HG03175 (cell line): ENCODE data around the gene OXA1L.
A peak's percentile ranks its signal among the peaks of the same experiment; 100 is the strongest.
"Not testable (repeated sequence)": the region's sequence is repeated elsewhere in the genome, so short reads cannot be mapped to it uniquely, and the experiment has no call there.

ENCODE experiments used
- ATAC-seq: cut with Tn5 transposase; IDR thresholded peaks from one replicate; pipeline ENCODE4 v1.9.1; 2021; ENCODE audit warnings: mild to moderate bottlenecking, moderate library complexity; ENCODE audit not compliant: unreplicated experiment

Gene OXA1L

GRCh38 chr14:22768947-22769346, 2.5 kb downstream of the OXA1L start:
- no peak for ATAC-seq

DNA sequence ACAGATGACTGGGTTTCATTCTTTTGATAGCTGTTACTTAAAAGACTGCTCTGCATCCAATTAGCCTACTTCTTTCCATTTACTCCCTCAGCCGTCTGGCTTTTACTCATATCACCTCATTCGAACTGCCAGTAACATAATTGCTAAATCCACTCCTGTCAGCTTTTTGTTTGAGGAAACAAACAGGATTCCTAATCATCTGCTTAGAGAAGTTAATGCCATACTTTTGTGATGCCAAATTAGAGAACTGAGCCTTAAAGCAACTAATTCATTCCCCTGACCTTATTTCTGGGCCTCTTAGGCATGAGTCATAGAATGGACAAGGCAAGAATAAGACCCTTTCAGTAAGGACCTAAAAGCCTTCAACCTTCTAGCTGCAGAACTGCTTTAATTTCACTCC, 2.9 kb downstream of the OXA1L start:
- ATAC-seq, result no peak

DNA sequence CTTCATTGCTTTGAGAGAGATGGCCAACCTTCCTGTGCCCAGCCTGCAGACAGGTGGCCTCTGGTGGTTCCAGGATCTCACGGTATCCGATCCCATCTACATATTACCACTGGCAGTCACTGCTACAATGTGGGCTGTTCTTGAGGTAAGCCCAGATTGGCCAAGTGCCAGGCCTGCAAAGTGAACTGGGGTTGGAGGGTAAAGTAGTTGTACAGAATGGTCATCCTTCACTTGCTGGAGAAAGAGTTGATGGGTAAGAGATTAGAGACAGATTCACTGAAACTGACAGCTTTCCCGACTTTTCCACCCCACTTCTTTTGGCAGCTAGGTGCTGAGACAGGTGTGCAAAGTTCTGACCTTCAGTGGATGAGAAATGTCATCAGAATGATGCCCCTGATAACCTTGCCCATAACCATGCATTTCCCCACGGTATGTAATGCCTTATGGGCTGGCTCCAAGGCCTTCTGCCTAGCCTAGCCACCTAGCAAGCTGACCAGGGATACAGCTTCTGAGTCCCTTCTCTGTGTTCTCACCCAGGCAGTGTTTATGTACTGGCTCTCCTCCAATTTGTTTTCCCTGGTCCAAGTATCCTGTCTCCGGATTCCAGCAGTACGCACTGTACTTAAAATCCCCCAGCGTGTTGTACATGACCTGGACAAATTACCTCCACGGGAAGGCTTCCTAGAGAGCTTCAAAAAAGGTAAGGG, 4.1 kb downstream of the OXA1L start:
- ATAC-seq, result no peak

DNA sequence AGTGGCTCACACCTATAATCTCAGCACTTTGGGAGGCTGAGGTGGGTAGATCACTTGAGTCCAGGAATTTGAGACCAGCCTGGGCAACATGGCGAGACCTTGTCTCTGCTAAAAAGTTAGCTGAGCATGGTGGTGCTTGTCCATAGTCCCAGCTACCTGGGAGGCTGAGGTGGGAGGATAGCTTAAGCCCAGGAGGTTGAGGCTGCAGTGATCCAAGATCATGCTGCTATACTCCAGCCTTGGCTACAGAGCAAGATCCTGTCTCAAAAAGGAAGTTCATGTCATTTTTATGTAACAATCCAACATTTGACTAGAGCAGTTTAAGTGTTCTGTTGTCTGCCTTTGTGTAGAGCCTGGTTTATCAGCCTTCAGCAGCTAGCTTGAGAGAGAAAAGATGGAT, 6.2 kb downstream of the OXA1L start:
- ATAC-seq, result no peak

DNA sequence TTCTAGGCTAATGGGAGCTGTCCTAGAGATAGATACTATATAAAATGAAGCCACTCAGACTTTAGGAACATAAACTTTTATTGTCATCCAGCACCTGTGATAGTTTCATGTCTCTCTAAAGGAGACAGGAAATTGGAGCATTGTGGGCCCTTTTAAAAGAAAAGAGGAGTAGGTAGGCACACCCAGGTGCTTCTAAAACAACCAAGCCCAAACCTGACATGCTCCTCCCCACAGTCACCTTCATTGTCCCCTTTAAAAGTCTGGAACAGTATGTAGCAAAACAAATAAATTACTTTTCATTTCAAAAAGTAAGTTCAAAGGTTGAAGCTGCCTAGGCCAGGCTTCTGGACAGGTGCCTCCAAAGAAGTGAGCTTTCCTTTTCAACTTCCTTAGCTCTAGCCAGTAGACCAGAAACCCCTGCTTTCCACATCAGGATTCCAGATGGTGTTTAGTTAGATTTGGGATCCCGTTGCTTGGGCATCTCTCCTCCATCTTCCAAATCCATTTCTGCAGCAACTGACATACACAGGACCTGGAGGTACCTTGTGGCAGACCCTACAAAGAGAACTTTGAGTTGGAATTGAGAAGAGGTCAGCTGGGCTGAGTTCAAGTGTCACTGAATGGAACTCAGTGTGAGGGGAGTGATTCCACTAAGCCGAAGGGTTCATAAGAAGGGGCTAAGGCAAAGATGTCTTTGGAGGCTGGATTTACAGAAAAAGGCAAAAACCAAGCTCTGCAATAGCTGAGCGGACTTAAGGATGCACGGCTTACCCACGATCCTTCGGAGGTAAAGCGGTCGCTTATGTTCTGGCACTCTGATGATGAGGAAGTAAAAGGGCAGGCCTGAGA, 6.9 kb downstream of the OXA1L start:
- no peak for ATAC-seq

- no peak for ATAC-seq
Measured at GRCh38 chr14:22774011-22774706, 7.7 kb downstream of the OXA1L start.

DNA sequence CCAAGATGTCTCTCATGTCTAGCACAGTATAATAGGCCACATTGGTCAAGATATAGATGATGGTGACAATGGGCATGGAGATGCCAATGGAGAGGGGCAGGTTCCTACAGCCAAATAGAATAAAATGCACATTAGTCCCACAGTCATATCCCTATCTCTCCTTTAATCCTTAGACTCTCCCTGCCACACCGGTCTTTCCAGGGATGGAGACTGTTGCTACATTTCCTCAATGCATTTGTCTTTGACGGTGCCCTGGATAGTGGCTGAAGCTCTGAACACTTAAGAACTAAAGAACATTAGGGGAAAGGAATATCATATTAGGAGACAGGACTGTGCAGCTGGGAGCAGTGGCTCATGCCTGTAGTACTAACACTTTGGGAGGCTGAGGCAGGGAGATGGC, 9.7 kb downstream of the OXA1L start:
- ATAC-seq, result no peak

DNA sequence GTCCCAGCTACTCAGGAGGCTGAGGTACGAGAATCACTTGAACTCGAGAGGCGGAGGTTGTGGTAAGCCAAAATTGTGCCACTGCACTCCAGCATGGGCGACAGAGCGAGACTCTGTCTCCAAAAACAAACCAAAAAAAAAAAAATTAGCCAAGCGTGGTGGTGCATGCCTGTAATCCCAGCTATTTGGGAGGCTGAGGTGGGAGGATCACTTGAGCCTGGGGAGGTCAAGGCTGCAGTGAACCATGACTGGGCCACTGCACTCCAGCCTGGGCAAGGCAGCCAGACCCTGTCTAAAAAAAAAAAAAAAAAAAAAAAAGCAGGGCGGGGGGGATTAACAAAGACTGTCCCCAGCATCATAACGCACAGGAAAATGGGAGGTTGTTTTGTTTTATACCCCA, 10.4 kb downstream of the OXA1L start:
- not testable (repeated sequence) for ATAC-seq

GRCh38 chr14:22778084-22778483, 11.6 kb downstream of the OXA1L start:
- ATAC-seq, result no peak

DNA sequence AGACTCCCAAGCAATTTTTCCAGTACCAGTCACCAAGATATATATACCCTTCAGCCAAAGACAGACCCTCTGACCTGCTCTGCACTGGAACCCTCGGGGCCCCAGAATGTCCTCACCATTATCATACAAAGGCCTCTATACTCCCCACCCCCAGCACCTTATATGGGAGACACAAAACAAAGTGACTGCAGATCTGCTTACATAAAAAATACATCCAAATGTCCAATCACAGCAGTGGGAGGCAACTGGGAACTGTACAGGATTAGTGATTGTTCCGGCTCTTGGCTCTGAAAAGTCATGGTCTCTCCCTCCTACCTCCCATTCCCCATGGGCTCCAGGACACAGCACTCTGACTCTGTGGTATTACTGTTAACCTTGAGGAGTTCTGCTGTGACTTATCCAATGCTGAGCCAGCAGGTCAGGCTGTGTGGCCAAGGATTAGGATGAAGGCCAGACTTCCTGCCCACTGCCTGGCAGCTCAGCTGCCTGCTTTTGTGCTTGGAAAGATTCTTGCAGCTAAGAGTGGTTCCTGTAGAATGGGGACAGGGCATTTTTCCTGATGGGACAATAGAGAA, 13.7 kb downstream of the OXA1L start:
- ATAC-seq, result no peak

DNA sequence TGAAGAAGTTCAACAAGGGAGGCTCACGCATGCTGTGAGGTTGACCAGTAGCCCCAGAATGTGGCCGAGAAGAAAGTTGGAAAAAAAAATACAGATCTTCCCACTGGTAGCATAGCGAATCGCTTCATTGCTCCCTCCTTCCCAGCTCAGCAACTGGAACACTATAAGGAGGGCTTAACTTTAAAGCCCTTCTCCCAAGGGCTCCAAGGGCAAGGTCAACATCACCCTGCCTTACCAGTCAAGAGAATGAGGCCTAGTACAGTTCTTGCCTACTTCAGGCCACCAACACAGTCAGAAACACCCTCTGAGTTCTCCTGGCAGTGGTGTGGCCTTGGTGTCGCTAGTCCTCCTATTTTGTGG, 14.4 kb downstream of the OXA1L start:
- no peak for ATAC-seq

DNA sequence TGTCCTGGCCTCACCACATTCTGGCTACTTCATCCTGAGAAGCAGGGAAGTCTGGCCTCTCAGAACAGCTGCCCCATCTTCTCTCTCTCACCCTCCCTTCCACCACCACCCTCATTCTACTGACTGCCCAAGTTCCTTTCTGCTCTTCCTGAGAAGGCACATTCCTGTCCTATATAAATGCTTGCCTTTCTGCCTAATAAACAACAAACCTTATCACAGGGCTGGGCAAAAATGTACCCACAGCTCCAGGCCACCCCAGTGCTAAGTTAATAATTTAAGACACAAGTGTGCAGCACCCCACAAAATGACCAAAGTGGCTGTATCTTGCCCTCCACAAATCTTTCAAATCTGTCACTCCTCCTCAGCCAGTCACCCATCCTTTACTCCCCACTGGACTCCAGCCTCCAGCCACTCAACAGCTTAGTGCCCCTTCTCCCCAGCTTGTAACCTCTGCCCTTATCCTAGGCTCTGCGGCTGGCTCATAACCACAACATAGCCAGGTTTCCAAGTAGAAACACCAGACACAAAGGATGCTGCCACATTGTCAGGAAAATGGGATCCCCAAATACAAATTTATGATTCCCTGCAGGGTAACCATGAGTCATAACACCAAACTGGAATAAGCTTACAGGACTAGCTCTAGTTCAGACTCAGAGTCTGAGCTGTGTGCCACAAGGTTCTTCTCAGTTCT, 15.0 kb downstream of the OXA1L start:
- ATAC-seq, result no peak

- ATAC-seq, result no peak
Measured at GRCh38 chr14:22786685-22787084, 20.2 kb downstream of the OXA1L start.

- ATAC-seq, result no peak
Measured at GRCh38 chr14:22791301-22791700, 24.8 kb downstream of the OXA1L start.

DNA sequence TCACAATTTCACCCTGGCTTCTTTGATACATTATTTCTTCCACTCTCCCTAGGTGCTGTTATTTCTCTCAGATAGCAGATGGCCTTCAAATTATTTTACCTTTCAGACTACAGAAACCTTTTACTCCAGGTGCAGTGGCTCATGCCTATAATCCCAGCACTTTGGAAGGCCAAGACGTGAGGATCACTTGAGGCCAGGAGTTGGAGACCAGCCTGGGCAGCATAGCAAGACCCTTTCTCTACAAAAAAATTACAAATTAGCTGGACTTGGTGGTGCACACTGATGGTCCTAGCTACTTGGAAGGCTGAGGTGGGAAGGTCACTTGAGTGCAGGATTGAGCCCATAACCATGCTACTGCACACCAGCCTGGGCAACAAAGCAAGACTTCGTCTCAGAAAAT, 25.7 kb downstream of the OXA1L start:
- no peak for ATAC-seq

- ATAC-seq, result not testable (repeated sequence)
Measured at GRCh38 chr14:22793550-22793949, 27.1 kb downstream of the OXA1L start.

DNA sequence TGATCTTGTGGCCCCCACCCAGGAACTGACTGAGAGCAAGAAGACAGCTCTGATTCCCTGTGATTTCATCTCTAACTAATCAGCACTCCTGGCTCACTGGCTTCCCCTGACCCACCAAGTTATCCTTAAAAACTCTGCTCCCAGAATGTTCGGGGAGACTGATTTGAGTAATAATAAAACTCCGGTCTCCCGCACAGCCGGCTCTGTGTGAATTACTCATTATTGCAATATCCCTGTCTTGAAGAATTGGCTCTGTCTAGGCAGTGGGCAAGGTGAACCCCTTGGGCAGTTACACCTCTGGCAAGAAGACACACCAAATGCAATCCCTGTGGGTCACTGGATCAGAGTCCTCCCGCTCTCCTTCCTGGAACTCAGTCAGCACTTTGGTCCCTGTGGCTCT, 27.5 kb downstream of the OXA1L start:
- no peak for ATAC-seq

GRCh38 chr14:22794551-22794951, 28.1 kb downstream of the OXA1L start:
- peak; percentile 58 for ATAC-seq

GRCh38 chr14:22796087-22796707, 29.7 kb downstream of the OXA1L start:
- ATAC-seq, result peak; percentile 66
